H1 (cell line): ENCODE data around the gene MUC22. TPM values are rescaled to one million over a fixed set of nuclear protein-coding genes. Genes with fewer than 3 reads are reported as not detected.

ENCODE experiments used
- CTCF ChIA-PET: fragments of 300-600 bp; sonication (Branson Sonifier 250); formaldehyde crosslinking; loops from one replicate; lab custom pipeline; 2021; ENCODE audit not compliant: partially characterized antibody; lab: Charles Lee
- POLR2A ChIA-PET: fragments of 300-600 bp; sonication (Branson Sonifier 250); formaldehyde crosslinking; loops from one replicate; lab custom pipeline; 2021; ENCODE audit warnings: inconsistent platforms; ENCODE audit not compliant: partially characterized antibody; lab: Charles Lee
- DNase-seq, 2 experiments: peaks; one replicate each; pipeline versions ENCODE4 v3.0.0 to v3.0.0-alpha.2; 2010 to 2022; ENCODE audit warnings: low spot score in 2 of 2, low read depth in 1 of 2, mixed read lengths in 1 of 2
- FAIRE-seq: peaks from 2 replicates; lab custom pipeline; 2011; peaks lifted over from hg19 to GRCh38; lab: Jason Lieb, UNC
- H2AFZ ChIP-seq: 2 replicates; pipeline ENCODE4 v1.8.1; 2012; ENCODE audit warnings: low read length, inconsistent platforms
- H2AK5ac ChIP-seq: 2 replicates; pipeline ENCODE4 v1.6.1; 2013; ENCODE audit warnings: low read depth, low read length
- H2BK120ac ChIP-seq: replicated peaks from 2 replicates; pipeline ENCODE3; 2013; ENCODE audit warnings: low read depth, low read length, inconsistent platforms
- H2BK12ac ChIP-seq: 2 replicates; pipeline ENCODE4 v1.6.1; 2013; ENCODE audit warnings: low read depth, low read length
- H2BK15ac ChIP-seq: 2 replicates; pipeline ENCODE4 v1.6.1; 2013; ENCODE audit warnings: low read length
- H2BK20ac ChIP-seq: 2 replicates; pipeline ENCODE4 v1.6.1; 2013; ENCODE audit warnings: low read length
- H2BK5ac ChIP-seq: 2 replicates; pipeline ENCODE4 v1.6.1; 2013; ENCODE audit warnings: low read depth, low read length
- H3K14ac ChIP-seq: 2 replicates; pipeline ENCODE4 v1.6.1; 2013; ENCODE audit warnings: inconsistent platforms; ENCODE audit not compliant: insufficient read length
- H3K18ac ChIP-seq: 2 replicates; pipeline ENCODE4 v1.6.1; 2013; ENCODE audit warnings: low read length; ENCODE audit errors: extremely low read depth
- H3K23ac ChIP-seq: 2 replicates; pipeline ENCODE4 v1.6.1; 2013; ENCODE audit warnings: inconsistent platforms; ENCODE audit not compliant: insufficient read length
- H3K23me2 ChIP-seq: 2 replicates; pipeline ENCODE4 v1.6.1; 2013; ENCODE audit warnings: low read depth, low read length
- H3K27ac ChIP-seq: 2 replicates; pipeline ENCODE4 v1.6.1; 2011; ENCODE audit warnings: low read depth, low read length, inconsistent platforms
- H3K27me3 ChIP-seq, 4 experiments: replicated peaks in 1 of 4; 1 replicate in 1 of 4; 2 replicates in 3 of 4; pipeline versions ENCODE4 v1.6.1 to v1.8.1; 2011 to 2013; ENCODE audit warnings: low read length in 3 of 4, mild to moderate bottlenecking in 3 of 4, inconsistent platforms in 2 of 4, mixed read lengths in 2 of 4, moderate library complexity in 1 of 4; ENCODE audit not compliant: control insufficient read depth in 3 of 4, insufficient read depth in 3 of 4; ENCODE audit errors: extremely low read depth in 1 of 4
- H3K36me3 ChIP-seq, 4 experiments: 2 replicates each; pipeline versions ENCODE4 v1.6.1 to v1.8.1; 2011 to 2013; ENCODE audit warnings: mild to moderate bottlenecking in 4 of 4, low read length in 3 of 4, moderate library complexity in 2 of 4, control low read depth in 1 of 4, inconsistent platforms in 1 of 4; ENCODE audit not compliant: insufficient read depth in 4 of 4, control insufficient read depth in 2 of 4
- H3K4ac ChIP-seq: replicated peaks from 2 replicates; pipeline ENCODE3; 2013; ENCODE audit warnings: low read length, low read depth, mixed read lengths, inconsistent platforms; ENCODE audit not compliant: insufficient read length
- H3K4me1 ChIP-seq, 4 experiments: replicated peaks in 1 of 4; 1 replicate in 1 of 4; 2 replicates in 3 of 4; pipeline versions ENCODE4 v1.6.1 to v1.8.1; 2011 to 2013; ENCODE audit warnings: low read length in 3 of 4, inconsistent platforms in 2 of 4, mixed read lengths in 1 of 4; ENCODE audit not compliant: insufficient read depth in 4 of 4, control insufficient read depth in 3 of 4
- H3K4me2 ChIP-seq, 2 experiments: 2 replicates each; pipeline versions ENCODE4 v1.6.1 to v1.8.1; 2011 to 2013; ENCODE audit warnings: low read depth in 2 of 2, low read length in 2 of 2, control low read depth in 1 of 2, inconsistent platforms in 1 of 2, mild to moderate bottlenecking in 1 of 2; ENCODE audit not compliant: insufficient read depth in 1 of 2
- H3K4me3 ChIP-seq, 4 experiments: fragments of 200-600, 300-600 bp in 1 of 4; sonication (generic), shearing (Covaris generic), sonication (Bioruptor Twin) in 1 of 4; 2 replicates each; pipeline versions ENCODE4 v1.5.1 to v1.8.1; 2011 to 2016; ENCODE audit warnings: low read length in 4 of 4, low read depth in 3 of 4, control low read depth in 2 of 4, inconsistent platforms in 2 of 4, mild to moderate bottlenecking in 2 of 4, mixed read lengths in 1 of 4, moderate library complexity in 1 of 4; ENCODE audit not compliant: insufficient read depth in 2 of 4; ENCODE audit errors: extremely low read depth in 1 of 4
- H3K56ac ChIP-seq: replicated peaks from 2 replicates; pipeline ENCODE3; 2013; ENCODE audit warnings: low read depth, mild to moderate bottlenecking, mixed read lengths, low read length, inconsistent platforms; ENCODE audit not compliant: insufficient read length
- H3K79me1 ChIP-seq: 2 replicates; pipeline ENCODE4 v1.6.1; 2013; ENCODE audit warnings: low read depth, low read length, control low read depth
- H3K79me2 ChIP-seq, 2 experiments: 2 replicates each; pipeline versions ENCODE4 v1.6.1 to v1.8.1; 2012 to 2013; ENCODE audit warnings: low read length in 2 of 2, mild to moderate bottlenecking in 2 of 2, inconsistent platforms in 1 of 2; ENCODE audit not compliant: insufficient read depth in 2 of 2, control insufficient read depth in 1 of 2
- H3K9ac ChIP-seq, 4 experiments: replicated peaks in 1 of 4; 1 replicate in 1 of 4; 2 replicates in 3 of 4; pipeline versions ENCODE4 v1.6.1 to v1.8.1; 2011 to 2013; ENCODE audit warnings: low read depth in 3 of 4, low read length in 3 of 4, control low read depth in 2 of 4, mild to moderate bottlenecking in 2 of 4, moderate library complexity in 2 of 4, inconsistent platforms in 1 of 4; ENCODE audit errors: extremely low read depth in 1 of 4
- H3K9me3 ChIP-seq, 2 experiments: 2 replicates each; pipeline versions ENCODE4 v1.6.1 to v1.8.1; 2012 to 2013; ENCODE audit warnings: mild to moderate bottlenecking in 2 of 2, moderate library complexity in 2 of 2, control low read depth in 1 of 2, inconsistent platforms in 1 of 2, low read depth in 1 of 2, low read length in 1 of 2, mixed read lengths in 1 of 2; ENCODE audit not compliant: insufficient read depth in 2 of 2
- H4K20me1 ChIP-seq, 2 experiments: replicated peaks in 1 of 2; 2 replicates each; pipeline versions ENCODE3 to v1.8.1; 2011 to 2013; ENCODE audit warnings: inconsistent platforms in 2 of 2, low read length in 2 of 2, mild to moderate bottlenecking in 1 of 2; ENCODE audit not compliant: insufficient read depth in 2 of 2, control insufficient read depth in 1 of 2
- H4K5ac ChIP-seq: 2 replicates; pipeline ENCODE4 v1.6.1; 2013; ENCODE audit warnings: low read length, low read depth, mixed read lengths, inconsistent platforms; ENCODE audit not compliant: insufficient read length
- H4K8ac ChIP-seq: 2 replicates; pipeline ENCODE4 v1.8.0; 2013; ENCODE audit warnings: mild to moderate bottlenecking, moderate library complexity, low read length, inconsistent platforms; ENCODE audit not compliant: insufficient read depth; ENCODE audit errors: extremely low read depth
- H4K91ac ChIP-seq: replicated peaks from 2 replicates; pipeline ENCODE3; 2013; ENCODE audit warnings: low read length, mixed read lengths, inconsistent platforms; ENCODE audit not compliant: insufficient read length
- CEBPB ChIP-seq: IDR thresholded peaks from 2 replicates; pipeline ENCODE4 v1.6.1; 2012; ENCODE audit warnings: low read depth, low read length
- EGR1 ChIP-seq: IDR thresholded peaks from 2 replicates; pipeline ENCODE4 v1.6.1; 2011; ENCODE audit warnings: low read depth, low read length, borderline replicate concordance
- KDM5A ChIP-seq: fragments of 200-600 bp; IDR thresholded peaks from 2 replicates; pipeline ENCODE4 v1.7.1; 2012; ENCODE audit warnings: mild to moderate bottlenecking, low read length, inconsistent platforms, mixed read lengths
- WGBS, 2 experiments: shearing (Covaris generic) in 1 of 2; methylation state at CpG; one replicate each; pipeline versions ENCODE4 v1.1.6 to v1.1.7; 2013 to 2015; ENCODE audit warnings: low lambda C conversion rate in 2 of 2, mixed read lengths in 2 of 2, inconsistent platforms in 1 of 2, low coverage in 1 of 2, missing lambda C conversion rate in 1 of 2; ENCODE audit not compliant: insufficient replicate concordance in 2 of 2, insufficient coverage in 1 of 2, insufficient read length in 1 of 2; ENCODE audit errors: extremely low coverage in 1 of 2, missing lambda C conversion rate in 1 of 2; 5-methylcytosine and 5-hydroxymethylcytosine counted together
- polyA plus RNA-seq, 7 experiments: library from polyadenylated mRNA; depleted of rRNA in 3 of 7; stranded (reverse) in 5 of 7; unstranded in 2 of 7; fragments of >200 nt in 5 of 7; fragments of 200-250 nt in 2 of 7; gene quantifications; 1 replicate in 5 of 7; 2 replicates in 1 of 7; 4 replicates in 1 of 7; pipeline versions ENCODE4 v1.2.1 to v1.2.3, GENCODE V29; 2011 to 2013; ENCODE audit warnings: missing spikeins in 2 of 7, mixed read lengths in 2 of 7
- total RNA-seq: library from RNA; stranded (reverse); fragmentation: NEBNext Ultra II Directional; extraction: Animal tissue kit (Norgen Biotek cat#: 25700); gene quantifications from 2 replicates; pipeline ENCODE4 v1.2.1, GENCODE V29; 2021

Gene MUC22
- total and polyA plus RNA-seq, 2 of the 8 experiments (the other 6 are each of a cell fraction or from before 2014, with no cell fraction given), result 0.02 TPM; not detected in 1

DNA sequence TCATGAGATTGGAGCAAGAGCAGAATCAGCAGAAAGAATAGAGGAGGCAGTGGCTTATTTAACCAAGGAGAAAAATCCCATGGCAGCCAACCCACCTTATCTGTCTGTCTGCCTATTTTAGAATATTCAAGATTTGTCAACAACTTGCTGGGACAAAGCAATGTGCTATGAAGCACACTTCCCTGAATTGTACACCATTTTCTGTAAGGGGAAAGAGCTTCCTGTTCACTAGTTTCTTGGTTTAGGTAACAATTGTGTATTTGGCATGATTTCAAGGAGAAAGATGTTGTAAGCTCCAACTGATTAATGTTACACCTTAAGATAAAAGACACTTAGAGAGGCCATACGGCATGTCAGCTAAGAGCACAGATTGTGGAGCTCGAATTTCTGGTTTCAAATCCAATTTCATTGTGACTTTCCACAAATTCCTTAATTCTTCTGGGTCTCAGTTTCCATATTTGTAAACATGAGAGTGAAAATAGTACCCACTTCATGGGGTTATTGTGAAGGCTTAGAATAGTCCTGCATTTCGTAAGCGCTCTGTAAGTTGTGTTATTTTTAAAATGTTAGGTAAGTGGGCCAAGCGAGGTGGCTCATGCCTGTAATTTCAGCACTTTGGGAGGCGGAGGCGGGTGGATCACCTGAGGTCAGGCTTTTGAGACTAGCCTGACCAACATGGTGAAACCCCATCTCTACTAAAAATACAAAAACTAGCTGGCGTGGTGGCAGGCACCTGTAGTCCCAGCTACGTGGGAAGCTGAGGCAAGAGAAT is 4.8 kb upstream of the MUC22 start:
- Histone ChIP-seq H3K56ac (no peak overlapping the region), H3K36me3 (no peaks in the 10 kb centered on the region), H2BK20ac (no peak overlapping the region), H3K4me3 (no peak overlapping the region), H2BK12ac (no peak overlapping the region), H3K4me2 (no peak overlapping the region), H3K9ac (no peak overlapping the region), H3K23ac (no peak overlapping the region), H4K91ac (no peak overlapping the region), H4K8ac (no peak overlapping the region), H3K27ac (no peak overlapping the region), H3K79me1 (no peaks in the 10 kb centered on the region), H2AFZ (0 out of 2 replicates have a peak overlapping the region, but pooled peaks have one; percentile 38), H4K5ac (no peak overlapping the region), H3K14ac (no peak overlapping the region), H2BK120ac (no peak overlapping the region), H2BK15ac (no peak overlapping the region), H2AK5ac (no peak overlapping the region), H2BK5ac (no peak overlapping the region), H3K79me2 (no peaks in the 10 kb centered on the region), H3K27me3 (no peaks in the 10 kb centered on the region), H3K23me2 (no peaks in the 10 kb centered on the region), H3K9me3 (no peaks in the 10 kb centered on the region), H3K18ac (no peak overlapping the region), H3K4ac (no peak overlapping the region), H3K4me1 (no peaks in the 10 kb centered on the region), H4K20me1 (no peaks in the 10 kb centered on the region)
- POLR2A ChIA-PET, result interaction anchor here (1.4 kb wide), 1 partner anchor 14 kb away, joined by 4 read pairs; no protein-coding TSS in a partner anchor
- DNase-seq, result no peak
- TF ChIP-seq CEBPB, result no peak
- no peak for TF ChIP-seq EGR1
- TF ChIP-seq KDM5A, result no peak
- CTCF ChIA-PET, result interaction anchor here (0.9 to 1.8 kb wide), 7 partner anchors 10 to 122 kb away, joined by 3 to 7 read pairs (median 6); partner anchors contain the start of gene MUC21
- no peak for FAIRE-seq
- 90% methylated on average over 9 of the region's 9 CpGs; no CpG with 5 or more reads in 1 of the 2 experiments for WGBS, 2 experiments
